Central memory CD8-positive, alpha-beta T cell (primary cell): ENCODE data around the gene XYLT2.
A peak's percentile ranks its signal among the peaks of the same experiment; 100 is the strongest.
"Not testable (repeated sequence)": the region's sequence is repeated elsewhere in the genome, so short reads cannot be mapped to it uniquely, and the experiment has no call there.

Source experiments
- ATAC-seq: fragments of 150-1000 bp; cut with Tn5 transposase; replicated peaks from 2 replicates; pipeline ENCODE4 v1.10.0; 2022; ENCODE audit warnings: mild to moderate bottlenecking, moderate FRiP score, moderate number of reproducible peaks; ENCODE audit not compliant: poor library complexity, severe bottlenecking; ENCODE audit errors: extremely low read depth
- DNase-seq, 2 donors: peaks; one replicate each; pipeline ENCODE4 v3.0.0; 2021; ENCODE audit warnings: low spot score in 2 of 2
- H3K27ac Mint-ChIP-seq: one replicate; pipeline ENCODE4 v1.8.0; 2022; ENCODE audit warnings: low read depth, mild to moderate bottlenecking, moderate library complexity, mixed read lengths
- H3K27me3 Mint-ChIP-seq: one replicate; pipeline ENCODE4 v1.8.0; 2022; ENCODE audit warnings: mixed read lengths
- H3K36me3 Mint-ChIP-seq: one replicate; pipeline ENCODE4 v1.8.0; 2022; ENCODE audit warnings: mild to moderate bottlenecking, moderate library complexity, mixed read lengths; ENCODE audit not compliant: insufficient read depth
- H3K4me1 Mint-ChIP-seq: one replicate; pipeline ENCODE4 v1.8.0; 2022; ENCODE audit warnings: mixed read lengths
- H3K4me3 Mint-ChIP-seq: one replicate; pipeline ENCODE4 v1.8.0; 2022; ENCODE audit warnings: mild to moderate bottlenecking, moderate library complexity, mixed read lengths
- H3K9me3 Mint-ChIP-seq: one replicate; pipeline ENCODE4 v1.8.0; 2022; ENCODE audit warnings: mixed read lengths

The XYLT2 gene

GRCh38 chr17:50397111-50397918 is 51.4 kb downstream of the XYLT2 start, which contains the start of gene LRRC59:
LRRC59 (minus strand) TSS chr17:50397523; CDS start chr17:50397317, 206 bp downstream.
- peaks cover 38% of the 10 kb centered on the region for H3K4me1 Mint-ChIP-seq
- H3K36me3 Mint-ChIP-seq = peaks cover 27% of the 10 kb centered on the region
- no peaks in the 10 kb centered on the region for H3K27me3 Mint-ChIP-seq
- DNase-seq (peak; percentile 92 to 98), ATAC-seq (peak; percentile 93)
- no peaks in the 10 kb centered on the region for H3K9me3 Mint-ChIP-seq
- peak within 1 kb of the TSS; percentile 80 for H3K4me3 Mint-ChIP-seq
- peak within 1 kb of the TSS; percentile 62 for H3K27ac Mint-ChIP-seq

DNA sequence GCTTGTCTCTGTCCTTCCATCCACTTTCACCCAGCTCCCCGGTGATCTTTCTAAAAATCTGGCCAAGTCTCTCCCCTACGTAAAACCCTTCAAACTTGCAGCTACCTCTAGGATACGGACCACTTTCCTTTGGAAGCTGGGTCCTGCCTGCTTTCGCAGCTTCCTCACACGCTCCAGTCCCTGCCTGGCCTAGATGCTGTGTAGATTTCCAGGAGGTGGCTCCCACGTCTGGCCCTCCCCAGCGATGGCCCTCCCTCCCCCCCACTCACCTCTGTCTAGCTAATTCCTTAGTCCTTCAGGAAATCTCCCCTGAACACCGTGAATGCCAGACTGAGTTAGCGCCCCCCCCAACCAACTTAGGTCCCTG is 52.0 kb downstream of the XYLT2 start:
- peaks cover 38% of the 10 kb centered on the region for H3K4me1 Mint-ChIP-seq
- ATAC-seq (no peak), DNase-seq (no peak)
- H3K27ac Mint-ChIP-seq = peak overlapping the region; percentile 62
- peak overlapping the region; percentile 80 for H3K4me3 Mint-ChIP-seq
- no peaks in the 10 kb centered on the region for H3K9me3 Mint-ChIP-seq
- peaks cover 1% of the 10 kb centered on the region for H3K27me3 Mint-ChIP-seq
- peaks cover 21% of the 10 kb centered on the region for H3K36me3 Mint-ChIP-seq

DNA sequence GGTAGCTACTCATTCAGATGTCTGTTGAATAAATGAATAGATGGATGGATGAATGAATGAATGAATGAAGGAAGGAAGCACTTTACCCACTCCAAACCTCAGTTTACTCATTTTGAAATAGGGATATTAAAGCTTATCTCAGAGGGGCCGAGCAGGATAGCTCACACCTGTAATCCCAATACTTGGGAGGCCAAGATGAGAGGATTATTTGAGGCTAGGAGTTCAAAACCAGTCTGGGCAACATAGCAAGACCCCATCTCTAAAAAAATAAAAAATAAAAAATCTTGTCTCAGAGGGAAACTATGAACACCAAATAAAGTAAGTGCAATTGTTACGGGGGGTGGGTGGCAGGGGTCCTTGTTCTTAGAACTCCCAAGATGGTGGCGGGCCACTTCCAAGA is 52.7 kb downstream of the XYLT2 start:
- Mint-ChIP-seq H3K36me3 (peaks cover 15% of the 10 kb centered on the region), H3K4me3 (peak overlapping the region; percentile 80), H3K4me1 (peaks cover 30% of the 10 kb centered on the region)
- H3K9me3 Mint-ChIP-seq, H3K27me3 Mint-ChIP-seq, H3K27ac Mint-ChIP-seq, ATAC-seq, DNase-seq: not testable (repeated sequence)

- not testable (repeated sequence) for H3K27ac Mint-ChIP-seq, H3K36me3 Mint-ChIP-seq, H3K9me3 Mint-ChIP-seq, ATAC-seq, H3K4me3 Mint-ChIP-seq, DNase-seq
- Mint-ChIP-seq H3K27me3 (peaks cover 18% of the 10 kb centered on the region), H3K4me1 (peaks cover 22% of the 10 kb centered on the region)
Measured at GRCh38 chr17:50399591-50399990, 53.7 kb downstream of the XYLT2 start.

DNA sequence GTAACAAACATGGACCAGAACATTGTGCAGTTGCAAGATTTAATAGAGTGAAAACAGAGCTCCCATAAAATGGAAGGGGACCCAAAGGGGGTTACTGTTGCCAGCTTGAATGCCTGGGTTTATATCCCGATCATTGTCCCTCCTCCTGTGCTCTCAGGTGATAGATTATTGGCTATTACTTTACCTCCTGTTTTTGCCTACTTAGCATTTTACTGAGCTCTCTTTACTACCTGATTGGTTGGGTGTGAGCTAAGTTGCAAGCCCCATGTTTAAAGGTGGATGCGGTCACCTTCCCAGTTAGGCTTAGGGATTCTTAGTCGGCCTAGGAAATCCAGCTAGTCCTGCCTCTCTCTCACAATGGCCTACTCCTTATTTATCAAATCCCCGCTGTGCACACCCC is 59.4 kb downstream of the XYLT2 start:
- H3K36me3 Mint-ChIP-seq, H3K4me3 Mint-ChIP-seq, H3K27ac Mint-ChIP-seq, H3K4me1 Mint-ChIP-seq, DNase-seq, H3K9me3 Mint-ChIP-seq, ATAC-seq: not testable (repeated sequence)
- peaks cover 41% of the 10 kb centered on the region for H3K27me3 Mint-ChIP-seq

DNA sequence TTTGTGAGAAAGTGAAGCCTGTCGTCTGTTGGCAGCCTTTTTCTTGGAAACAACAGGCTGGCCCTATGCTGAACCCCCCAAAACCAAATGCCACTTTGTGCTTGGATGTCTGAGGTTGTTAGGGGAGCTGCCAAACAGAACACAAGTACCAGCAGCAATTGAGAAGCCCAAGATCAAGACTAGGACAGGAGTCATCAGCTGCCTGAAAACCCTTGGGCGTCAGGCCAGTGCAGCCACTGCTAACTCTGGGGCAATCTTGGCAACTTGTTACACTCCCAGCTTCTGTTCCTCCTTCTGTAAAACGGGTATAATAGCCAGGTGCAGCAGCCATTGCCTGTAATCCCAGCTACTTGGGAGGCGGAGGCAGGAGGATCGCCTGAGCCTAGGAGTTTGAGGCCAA is 60.7 kb downstream of the XYLT2 start:
- Mint-ChIP-seq H3K9me3 (no peaks in the 10 kb centered on the region), H3K4me3 (no peak overlapping the region), H3K36me3 (peaks cover 1% of the 10 kb centered on the region), H3K27me3 (peaks cover 41% of the 10 kb centered on the region), H3K27ac (no peak overlapping the region), H3K4me1 (no peaks in the 10 kb centered on the region)
- no peak for ATAC-seq
- DNase-seq = no peak

DNA sequence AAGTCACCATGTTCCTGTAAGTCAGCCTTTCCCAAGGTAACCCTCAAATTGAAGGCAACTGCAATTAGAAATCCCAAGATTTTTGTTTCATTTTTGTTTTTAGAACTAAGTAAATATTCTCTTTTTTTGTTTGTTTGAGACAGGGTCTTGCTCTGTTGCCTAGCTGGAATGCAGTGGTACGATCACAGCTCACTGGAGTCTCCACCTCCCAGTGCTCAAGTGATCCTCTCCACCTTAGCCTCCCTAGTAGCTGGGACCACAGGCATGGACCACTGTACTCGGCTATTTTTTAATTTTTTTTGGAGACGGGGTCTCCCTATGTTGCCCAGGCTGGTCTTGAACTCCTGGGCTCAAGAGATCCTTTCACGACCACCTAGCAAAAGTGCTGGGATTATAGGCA is 62.0 kb downstream of the XYLT2 start:
- Mint-ChIP-seq H3K27ac (no peak overlapping the region), H3K9me3 (no peaks in the 10 kb centered on the region), H3K4me3 (no peak overlapping the region), H3K27me3 (peaks cover 40% of the 10 kb centered on the region), H3K36me3 (peaks cover 1% of the 10 kb centered on the region), H3K4me1 (no peaks in the 10 kb centered on the region)
- ATAC-seq = no peak
- no peak for DNase-seq
